HCT116 (cell line): ENCODE measurements around the gene IL21R.

ENCODE experiments used
- CTCF ChIP-seq, 3 experiments: fragments of 200-600 bp in 1 of 3; sonication (generic) in 1 of 3; IDR thresholded peaks in 2 of 3; conservative IDR thresholded peaks in 1 of 3; 2 replicates each; pipeline ENCODE4 v1.5.1; 2012 to 2017; ENCODE audit warnings: low read depth in 2 of 3, low read length in 2 of 3, antibody characterized with exemption in 1 of 3, borderline replicate concordance in 1 of 3, control low read depth in 1 of 3, mild to moderate bottlenecking in 1 of 3, mixed read lengths in 1 of 3, mixed run types in 1 of 3, moderate library complexity in 1 of 3; ENCODE audit not compliant: insufficient read depth in 1 of 3
- REST ChIP-seq: IDR thresholded peaks from 2 replicates; pipeline ENCODE4 v1.6.1; 2012; ENCODE audit warnings: low read depth
- YY1 ChIP-seq: IDR thresholded peaks from 2 replicates; pipeline ENCODE4 v1.6.1; 2011; ENCODE audit warnings: low read length, low read depth, moderate library complexity, mild to moderate bottlenecking; ENCODE audit not compliant: insufficient replicate concordance; ENCODE audit errors: extremely low read depth
- ZFX ChIP-seq: fragments of 450-650 bp; IDR thresholded peaks from 2 replicates; pipeline ENCODE4 v1.6.1; 2017
- TF ChIP-seq, protein P1 (sequence below): IDR thresholded peaks from 2 replicates; pipeline ENCODE4 v1.6.1; 2011; ENCODE audit warnings: mild to moderate bottlenecking, low read length, moderate library complexity; ENCODE audit not compliant: insufficient replicate concordance; ENCODE audit errors: extremely low read depth

DNA sequence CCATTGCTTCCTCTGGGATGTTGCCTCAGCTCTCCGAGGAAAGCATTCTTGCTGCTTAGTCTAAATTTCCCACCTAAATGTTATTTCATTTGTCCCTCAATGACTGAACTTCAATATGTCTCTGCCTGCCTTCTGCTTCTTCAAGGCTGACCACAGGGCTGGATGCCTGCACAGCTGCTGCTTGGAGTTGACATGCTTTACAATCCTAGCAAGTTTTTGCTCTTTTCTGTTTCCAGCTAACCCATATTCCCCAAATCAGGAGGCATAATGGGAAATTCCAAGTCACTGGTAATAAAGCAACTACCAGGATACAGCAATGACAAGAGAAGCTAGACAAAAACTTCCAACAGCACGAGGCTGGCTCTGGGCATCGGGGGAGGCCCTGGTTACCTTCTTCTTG, 98.8 kb downstream of the IL21R start:
- no peak for TF ChIP-seq ZFX
- no peak for TF ChIP-seq CTCF (IDR thresholded peaks at IDR 0.05 in 2 of 3, conservative IDR thresholded peaks at IDR 0.05 in 1 of 3; ENCODE audit: borderline replicate concordance in 1 of 3, insufficient read depth in 1 of 3, low read depth in 2 of 3, low read length in 2 of 3)
- no peak for TF ChIP-seq YY1
- TF ChIP-seq REST, result no peak
- TF ChIP-seq, protein P1, sequence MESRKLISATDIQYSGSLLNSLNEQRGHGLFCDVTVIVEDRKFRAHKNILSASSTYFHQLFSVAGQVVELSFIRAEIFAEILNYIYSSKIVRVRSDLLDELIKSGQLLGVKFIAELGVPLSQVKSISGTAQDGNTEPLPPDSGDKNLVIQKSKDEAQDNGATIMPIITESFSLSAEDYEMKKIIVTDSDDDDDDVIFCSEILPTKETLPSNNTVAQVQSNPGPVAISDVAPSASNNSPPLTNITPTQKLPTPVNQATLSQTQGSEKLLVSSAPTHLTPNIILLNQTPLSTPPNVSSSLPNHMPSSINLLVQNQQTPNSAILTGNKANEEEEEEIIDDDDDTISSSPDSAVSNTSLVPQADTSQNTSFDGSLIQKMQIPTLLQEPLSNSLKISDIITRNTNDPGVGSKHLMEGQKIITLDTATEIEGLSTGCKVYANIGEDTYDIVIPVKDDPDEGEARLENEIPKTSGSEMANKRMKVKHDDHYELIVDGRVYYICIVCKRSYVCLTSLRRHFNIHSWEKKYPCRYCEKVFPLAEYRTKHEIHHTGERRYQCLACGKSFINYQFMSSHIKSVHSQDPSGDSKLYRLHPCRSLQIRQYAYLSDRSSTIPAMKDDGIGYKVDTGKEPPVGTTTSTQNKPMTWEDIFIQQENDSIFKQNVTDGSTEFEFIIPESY, result no peak
